ENCODE results near the gene PTOV1.

GRCh38 chr19:49873129-49873521, 22.2 kb downstream of the PTOV1 start:
- TF ChIP-seq CTCF (IDR thresholded peaks at IDR 0.05; ENCODE audit: low read length) (no peak), EZH2phosphoT487 (IDR thresholded peaks at IDR 0.05; ENCODE audit: low read length) (no peak)

Measured in MM.1S (cell line).